Glomerular visceral epithelial cell (primary cell): ENCODE measurements around the gene CCDC85A.

ENCODE experiments used
- DNase-seq: peaks from one replicate; pipeline ENCODE4 v3.0.0-alpha.2; 2016; ENCODE audit errors: extremely low spot score

CCDC85A gene

GRCh38 chr2:56309626-56310170, 125.9 kb downstream of the CCDC85A start:
- DNase-seq: no peak

- no peak for DNase-seq
Measured at GRCh38 chr2:56313500-56313921, 129.7 kb downstream of the CCDC85A start.

- DNase-seq: no peak
Measured at GRCh38 chr2:56314371-56314770, 130.6 kb downstream of the CCDC85A start.

- no peak for DNase-seq
Measured at GRCh38 chr2:56314796-56315195, 131.0 kb downstream of the CCDC85A start.

GRCh38 chr2:56315376-56315775, 131.6 kb downstream of the CCDC85A start:
- DNase-seq: no peak

GRCh38 chr2:56316011-56316410, 132.2 kb downstream of the CCDC85A start:
- DNase-seq: no peak

- DNase-seq: no peak
Measured at GRCh38 chr2:56318147-56318546, 134.4 kb downstream of the CCDC85A start.

GRCh38 chr2:56325661-56326345, 142.0 kb downstream of the CCDC85A start:
- DNase-seq: no peak

GRCh38 chr2:56326346-56326741, 142.6 kb downstream of the CCDC85A start:
- DNase-seq: no peak

- DNase-seq: no peak
Measured at GRCh38 chr2:56331810-56332209, 148.0 kb downstream of the CCDC85A start.

- DNase-seq: no peak
Measured at GRCh38 chr2:56333812-56334485, 150.2 kb downstream of the CCDC85A start.

- DNase-seq: no peak
Measured at GRCh38 chr2:56334622-56335021, 150.8 kb downstream of the CCDC85A start.

GRCh38 chr2:56335101-56335500, 151.3 kb downstream of the CCDC85A start:
- DNase-seq: no peak

GRCh38 chr2:56337342-56337741, 153.6 kb downstream of the CCDC85A start:
- no peak for DNase-seq

- no peak for DNase-seq
Measured at GRCh38 chr2:56338232-56338631, 154.4 kb downstream of the CCDC85A start.

GRCh38 chr2:56344771-56345170, 161.0 kb downstream of the CCDC85A start:
- no peak for DNase-seq

GRCh38 chr2:56347881-56348280, 164.1 kb downstream of the CCDC85A start:
- DNase-seq: no peak

GRCh38 chr2:56348392-56349210, 164.8 kb downstream of the CCDC85A start:
- DNase-seq: no peak

- no peak for DNase-seq
Measured at GRCh38 chr2:56357655-56358295, 174.0 kb downstream of the CCDC85A start.

- no peak for DNase-seq
Measured at GRCh38 chr2:56361844-56362243, 178.1 kb downstream of the CCDC85A start.

GRCh38 chr2:56364902-56365301, 181.1 kb downstream of the CCDC85A start:
- DNase-seq: no peak

- peak; percentile 3 for DNase-seq
Measured at GRCh38 chr2:56369316-56369715, 185.5 kb downstream of the CCDC85A start.
